Measurements from ENCODE around the gene SIL1. TPM values are rescaled to one million over a fixed set of nuclear protein-coding genes. Genes with fewer than 3 reads are reported as not detected.
A peak's percentile ranks its signal among the peaks of the same experiment; 100 is the strongest.

Gene SIL1
- polyA plus RNA-seq, 3 donors, result 25.4 to 35.1 (median 27.9) TPM

- Histone ChIP-seq H3K9ac (ENCODE audit: insufficient read depth, low read length, poor library complexity, severe bottlenecking) (no peak overlapping the region), H3K36me3 (replicated peaks in 1 of 2; ENCODE audit: control insufficient read depth in 1 of 2, insufficient read depth in 2 of 2, low read length in 2 of 2) (no peaks in the 10 kb centered on the region), H3K79me2 (ENCODE audit: insufficient read depth, low read length) (no peaks in the 10 kb centered on the region), H3K4me1 (ENCODE audit: control insufficient read depth in 1 of 2, insufficient read depth in 2 of 2, low read length in 2 of 2) (peaks cover 13 to 15% of the 10 kb centered on the region in 2 donors), H3K4me3 (replicated peaks in 1 of 3; ENCODE audit: low read depth in 2 of 3, low read length in 3 of 3) (no peak overlapping the region), H3K4me2 (replicated peaks; ENCODE audit: extremely low read depth, low read length, poor library complexity, severe bottlenecking) (no peak overlapping the region), H3K27me3 (ENCODE audit: control insufficient read depth in 2 of 2, insufficient read depth in 2 of 2, low read length in 2 of 2) (no peaks in the 10 kb centered on the region), H3K9me3 (replicated peaks in 1 of 2; ENCODE audit: control insufficient read depth in 1 of 2, insufficient read depth in 1 of 2, low read length in 2 of 2) (no peaks in the 10 kb centered on the region), H2AFZ (ENCODE audit: insufficient read depth, low read depth, low read length, poor library complexity, severe bottlenecking) (no peak overlapping the region), H3K27ac (ENCODE audit: low read depth in 1 of 2, low read length in 2 of 2) (no peak overlapping the region), H4K20me1 (ENCODE audit: insufficient read depth, low read length) (no peaks in the 10 kb centered on the region)
- WGBS (ENCODE audit: insufficient coverage), result 100% methylated on average over 1 of the region's 1 CpG
- intact Hi-C loops (cut with micrococcal nuclease), result no loop called here
- Mint-ChIP-seq H3K9me3 (no peaks in the 10 kb centered on the region), H3K4me1 (peaks cover 23% of the 10 kb centered on the region), H3K27ac (no peak overlapping the region), H3K4me3 (no peak overlapping the region), H3K36me3 (peaks cover 8 to 18% of the 10 kb centered on the region in 2 donors), H3K27me3 (ENCODE audit: low read depth in 3 of 3) (peaks cover 0 to 3% (median 0%) of the 10 kb centered on the region in 3 donors)
- no peak for DNase-seq
- TF ChIP-seq CTCF (IDR thresholded peaks at IDR 0.05), result no peak
These were observed 134.5 kb downstream of the SIL1 start for GRCh38 chr5:139063664-139064054.

GRCh38 chr5:139062910-139063663 lies 135.1 kb downstream of the SIL1 start:
- intact Hi-C loops (cut with micrococcal nuclease), result no loop called here
- no peak overlapping the region for H3K4me3 Mint-ChIP-seq

More at GRCh38 chr5:139062910-139063663, 135.1 kb downstream of the SIL1 start:
- H3K4me1 Mint-ChIP-seq, result peaks cover 23% of the 10 kb centered on the region
- Histone ChIP-seq H3K36me3 (replicated peaks in 1 of 2; ENCODE audit: control insufficient read depth in 1 of 2, insufficient read depth in 2 of 2, low read length in 2 of 2) (no peaks in the 10 kb centered on the region), H3K79me2 (ENCODE audit: insufficient read depth, low read length) (no peaks in the 10 kb centered on the region), H3K9me3 (replicated peaks in 1 of 2; ENCODE audit: control insufficient read depth in 1 of 2, insufficient read depth in 1 of 2, low read length in 2 of 2) (no peaks in the 10 kb centered on the region), H3K27ac (ENCODE audit: low read depth in 1 of 2, low read length in 2 of 2) (no peak overlapping the region), H3K27me3 (ENCODE audit: control insufficient read depth in 2 of 2, insufficient read depth in 2 of 2, low read length in 2 of 2) (no peaks in the 10 kb centered on the region), H3K9ac (ENCODE audit: insufficient read depth, low read length, poor library complexity, severe bottlenecking) (no peak overlapping the region), H4K20me1 (ENCODE audit: insufficient read depth, low read length) (no peaks in the 10 kb centered on the region), H3K4me2 (replicated peaks; ENCODE audit: extremely low read depth, low read length, poor library complexity, severe bottlenecking) (no peak overlapping the region), H3K4me3 (replicated peaks in 1 of 3; ENCODE audit: low read depth in 2 of 3, low read length in 3 of 3) (no peak overlapping the region), H3K4me1 (ENCODE audit: control insufficient read depth in 1 of 2, insufficient read depth in 2 of 2, low read length in 2 of 2) (peaks cover 10 to 11% of the 10 kb centered on the region in 2 donors), H2AFZ (ENCODE audit: insufficient read depth, low read depth, low read length, poor library complexity, severe bottlenecking) (no peak overlapping the region)
- no peak for DNase-seq
- H3K36me3 Mint-ChIP-seq, result peaks cover 8 to 18% of the 10 kb centered on the region in 2 donors
- H3K27ac Mint-ChIP-seq, result peak overlapping the region in 2 of 7 donors; percentile 19 to 42
- peaks cover 0 to 3% (median 0%) of the 10 kb centered on the region in 3 donors for H3K27me3 Mint-ChIP-seq (ENCODE audit: low read depth in 3 of 3)
- TF ChIP-seq CTCF (IDR thresholded peaks at IDR 0.05), result no peak
- no CpG with 5 or more reads among the region's 1 CpG for WGBS (ENCODE audit: insufficient coverage)
- no peaks in the 10 kb centered on the region for H3K9me3 Mint-ChIP-seq

All from CD14-positive monocyte (primary cell).